Suppressor macrophage (primary cell): ENCODE measurements around the gene SOWAHA.
"Not testable (repeated sequence)": the region's sequence is repeated elsewhere in the genome, so short reads cannot be mapped to it uniquely, and the experiment has no call there.

ENCODE experiments used
- DNase-seq, 4 experiments: peaks; one replicate each; pipeline ENCODE4 v3.0.0-alpha.2; 2020 to 2022

The SOWAHA gene

GRCh38 chr5:132778129-132778528 is 35.0 kb upstream of the SOWAHA start:
- DNase-seq, result no peak

- no peak for DNase-seq
Observed at GRCh38 chr5:132778856-132779255, 34.2 kb upstream of the SOWAHA start.

DNA sequence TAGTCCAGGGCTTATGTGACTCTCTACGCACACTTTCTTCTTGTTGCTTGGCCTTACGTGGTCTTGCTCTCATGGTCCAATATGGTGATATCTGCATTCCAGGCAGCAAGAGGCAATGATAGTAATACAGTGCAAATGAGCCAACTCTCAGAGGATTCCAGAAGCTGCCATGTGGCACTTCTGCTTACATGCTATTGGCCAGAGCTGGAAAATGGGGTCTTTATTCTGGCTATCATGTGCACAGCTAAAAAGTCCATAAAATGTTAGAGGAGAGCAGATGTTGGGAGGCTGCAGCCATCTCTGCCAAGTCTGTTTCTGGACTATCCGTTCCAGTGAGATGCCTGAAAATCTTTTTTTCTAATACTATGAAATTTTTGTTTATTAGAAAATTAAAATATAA is 33.1 kb upstream of the SOWAHA start:
- no peak for DNase-seq

- DNase-seq, result no peak
Observed at GRCh38 chr5:132780577-132780976, 32.5 kb upstream of the SOWAHA start.

- no peak for DNase-seq
Observed at GRCh38 chr5:132781029-132781428, 32.1 kb upstream of the SOWAHA start.

- peak; percentile 67 to 81 (median 75) for DNase-seq
Observed at GRCh38 chr5:132782101-132782500, 31.0 kb upstream of the SOWAHA start.

DNA sequence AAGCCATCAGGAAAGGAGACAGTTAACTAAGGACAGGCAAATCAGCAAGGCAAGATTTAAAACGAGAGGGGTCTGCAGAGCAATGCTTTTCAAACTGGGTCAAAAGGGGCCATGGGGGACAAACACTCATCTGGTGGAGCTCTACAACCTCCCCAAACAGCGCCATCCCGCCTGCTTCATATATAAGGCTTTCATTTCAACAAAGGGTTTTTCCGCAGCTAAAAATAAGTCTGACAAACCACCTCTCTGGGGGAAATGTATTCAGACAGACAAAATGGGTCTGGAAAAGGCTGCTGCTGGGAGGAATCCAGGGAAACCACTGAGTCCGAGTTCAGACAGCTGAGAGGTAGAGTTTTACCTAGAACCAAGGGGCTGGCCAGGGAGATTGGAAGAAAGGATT is 27.7 kb upstream of the SOWAHA start:
- no peak for DNase-seq

DNA sequence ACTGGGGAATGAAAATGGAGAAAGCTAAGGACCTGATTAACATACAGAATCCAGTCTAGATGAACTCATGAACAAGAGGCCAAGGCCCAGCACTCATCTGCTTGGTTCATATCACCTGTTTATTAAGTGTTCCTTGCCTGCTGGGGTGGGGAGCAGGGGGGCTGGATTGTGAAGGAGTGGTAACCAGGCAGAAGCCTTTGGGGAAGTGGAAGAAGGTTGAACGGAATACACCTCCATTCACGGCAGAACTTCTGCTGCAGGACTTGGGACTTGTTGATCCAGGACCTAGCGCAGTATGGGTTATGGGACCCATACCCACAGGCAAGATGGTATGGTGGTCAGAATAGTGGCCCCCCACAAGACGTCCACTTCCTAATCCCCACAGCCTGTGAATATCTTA is 27.2 kb upstream of the SOWAHA start:
- no peak for DNase-seq

DNA sequence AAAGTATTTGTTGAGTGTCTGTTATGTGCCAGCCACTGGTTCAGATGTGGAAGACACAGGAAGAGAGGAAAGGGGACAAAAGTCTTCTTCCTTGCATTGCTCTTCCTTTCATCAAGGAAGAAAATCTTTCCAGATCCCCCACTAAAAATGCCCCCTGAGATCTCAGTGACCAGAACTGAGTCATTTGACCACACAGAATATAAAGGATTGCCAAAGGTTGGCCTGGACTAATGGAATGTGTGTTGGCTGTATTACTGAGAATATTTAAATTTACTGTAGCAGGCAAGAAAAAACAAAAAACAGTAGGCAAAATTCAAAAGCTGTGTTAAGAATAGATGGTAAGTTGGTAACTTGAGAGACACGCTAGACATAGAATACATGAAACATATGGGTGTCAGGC is 26.0 kb upstream of the SOWAHA start:
- no peak for DNase-seq

DNA sequence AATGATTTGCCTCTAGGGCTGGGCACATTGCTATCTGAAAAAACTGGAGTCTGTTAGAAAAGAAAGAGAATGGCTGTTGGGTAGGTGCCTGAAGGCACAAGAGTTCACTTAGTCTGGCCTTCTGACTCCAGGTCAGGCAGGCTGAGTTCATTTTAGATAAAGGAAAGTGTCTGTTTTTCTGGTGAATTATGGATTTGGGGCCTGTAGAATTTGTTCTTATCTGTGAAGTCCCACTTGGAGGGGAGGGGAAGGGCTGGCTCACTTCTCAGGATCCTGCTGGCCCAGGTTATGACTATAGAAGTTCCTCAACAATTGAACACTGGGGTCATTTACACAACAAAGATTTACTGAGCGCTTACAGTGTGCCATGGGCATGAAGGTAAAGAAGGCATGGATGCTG is 24.6 kb upstream of the SOWAHA start:
- no peak for DNase-seq

DNA sequence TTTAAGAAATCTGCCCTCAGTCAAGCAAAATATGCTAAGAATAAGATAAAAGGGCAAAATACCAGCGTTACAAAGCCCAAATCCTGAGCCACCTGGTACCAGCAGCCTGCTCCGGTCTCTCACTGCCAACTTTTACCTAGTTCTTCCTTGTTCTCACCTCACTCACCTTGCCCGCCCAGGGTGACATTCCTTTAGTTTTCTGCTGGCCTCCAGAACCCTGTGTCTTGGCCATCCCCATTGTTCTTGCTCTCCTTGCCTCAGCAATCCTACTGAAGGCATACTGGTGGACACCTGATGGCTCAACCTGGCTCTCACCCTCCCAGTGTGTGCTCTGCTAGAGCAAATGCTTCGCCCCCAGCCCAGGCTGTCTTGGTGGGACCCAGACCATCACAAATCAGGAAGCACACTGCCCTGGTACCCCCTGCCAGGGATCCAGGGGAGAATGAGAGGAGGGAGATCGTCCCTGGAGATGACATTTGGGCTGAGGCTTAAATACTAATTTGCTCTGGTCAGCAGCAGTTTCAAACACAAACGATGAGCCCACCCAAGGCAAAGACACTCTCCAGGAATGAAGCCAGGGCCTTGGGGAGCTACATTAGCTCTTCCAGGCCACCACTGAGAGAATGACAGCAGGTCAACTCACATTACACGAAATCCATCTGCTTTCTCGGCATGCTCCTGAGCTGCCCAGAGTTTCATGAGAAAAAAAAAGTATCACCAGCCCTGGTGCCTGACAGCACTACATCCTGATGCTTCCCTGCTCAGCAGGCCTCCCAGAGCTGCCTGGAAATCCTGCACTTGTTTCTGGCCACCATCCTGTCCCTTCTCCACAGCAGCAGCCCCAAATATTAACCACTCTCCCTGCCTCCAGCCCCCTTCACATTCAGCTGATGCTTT is 23.9 kb upstream of the SOWAHA start:
- no peak for DNase-seq

DNA sequence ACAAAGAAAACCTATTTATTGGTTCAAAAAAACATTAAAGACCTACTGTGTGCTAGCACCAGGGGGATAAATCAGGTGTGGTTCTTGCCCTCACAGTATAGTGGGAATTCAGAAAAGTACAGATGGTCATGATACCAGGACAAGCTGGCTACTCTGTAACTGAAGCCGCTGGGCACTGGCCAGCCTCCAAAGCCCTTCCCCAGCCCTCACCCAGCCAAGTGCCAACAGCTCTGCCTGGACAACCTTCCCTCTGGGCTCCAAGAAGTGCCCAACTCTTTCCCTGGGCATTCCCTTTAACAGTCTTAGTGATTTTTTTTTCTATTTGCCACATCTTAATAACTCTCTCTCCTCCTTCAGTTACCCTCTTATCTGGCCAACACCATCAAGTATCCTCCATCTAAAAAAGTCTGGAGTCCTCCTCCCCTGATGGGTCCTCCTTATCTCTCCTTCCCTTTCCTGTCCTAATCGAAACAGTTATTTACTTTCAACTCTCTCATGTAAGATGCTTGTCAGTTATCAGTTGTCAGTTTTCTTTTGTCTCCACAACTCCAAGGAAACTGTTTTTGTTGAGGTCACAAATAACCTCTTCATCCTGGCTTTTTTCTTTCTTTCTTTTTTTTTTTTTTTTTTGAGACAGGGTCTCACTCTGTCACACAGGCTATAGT is 22.8 kb upstream of the SOWAHA start:
- no peak for DNase-seq

DNA sequence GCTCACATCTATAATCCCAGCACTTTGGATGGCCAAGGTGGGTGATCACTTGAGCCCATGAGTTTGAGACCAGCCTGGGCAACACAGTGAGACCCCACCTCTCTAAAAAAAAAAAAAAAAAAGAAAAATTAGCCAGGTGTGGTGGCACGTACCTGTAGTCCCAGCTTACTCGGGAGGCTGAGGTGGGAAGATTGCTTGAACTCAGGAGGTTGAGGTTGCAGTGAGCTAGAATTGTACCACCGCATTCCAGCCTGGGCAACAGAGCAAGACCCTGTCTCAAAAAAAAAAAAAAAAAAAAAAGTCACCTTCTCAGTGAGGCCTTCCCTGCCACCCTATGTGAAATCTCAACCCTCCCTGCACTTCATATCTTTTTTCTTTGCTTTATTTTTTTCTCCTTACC is 22.1 kb upstream of the SOWAHA start:
- DNase-seq, result no peak

GRCh38 chr5:132797651-132798050 is 15.5 kb upstream of the SOWAHA start:
- no peak for DNase-seq

- DNase-seq, result no peak
Observed at GRCh38 chr5:132799392-132799791, 13.7 kb upstream of the SOWAHA start.

- DNase-seq, result no peak
Observed at GRCh38 chr5:132800545-132800944, 12.6 kb upstream of the SOWAHA start.

GRCh38 chr5:132802044-132802684 is 10.9 kb upstream of the SOWAHA start:
- no peak for DNase-seq

DNA sequence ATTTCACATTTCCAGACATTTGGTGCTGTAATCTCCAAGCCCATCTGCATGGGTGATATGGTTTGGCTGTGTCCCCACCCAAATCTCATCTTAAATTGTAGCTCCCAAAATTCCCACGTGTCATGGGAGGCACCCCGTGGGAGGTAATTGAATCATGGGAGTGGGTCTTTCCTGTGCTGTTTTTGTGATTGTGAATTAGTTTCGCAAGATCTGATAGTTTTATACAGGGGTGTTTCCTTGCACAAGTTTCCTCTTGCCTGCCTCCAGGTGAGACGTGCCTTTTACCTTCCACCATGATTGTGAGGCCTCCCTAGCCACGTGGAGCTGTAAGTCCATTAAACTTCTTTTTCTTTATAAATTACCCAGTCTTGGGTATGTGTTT is 10.4 kb upstream of the SOWAHA start:
- not testable (repeated sequence) for DNase-seq

GRCh38 chr5:132804219-132804618 is 8.9 kb upstream of the SOWAHA start:
- DNase-seq, result not testable (repeated sequence)

DNA sequence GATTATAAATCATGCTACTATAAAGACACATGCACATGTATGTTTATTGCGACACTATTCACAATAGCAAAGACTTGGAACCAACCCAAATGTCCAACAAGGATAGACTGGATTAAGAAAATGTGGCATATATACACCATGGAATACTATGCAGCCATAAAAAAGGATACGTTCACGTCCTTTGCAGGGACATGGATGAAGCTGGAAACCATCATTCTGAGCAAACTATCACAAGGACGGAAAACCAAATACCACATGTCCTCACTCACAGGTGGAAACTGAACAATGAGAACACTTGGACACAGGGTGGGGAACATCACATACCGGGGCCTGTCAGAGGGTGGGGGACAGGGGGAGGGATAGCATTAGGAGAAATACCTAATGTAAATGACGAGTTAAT is 7.2 kb upstream of the SOWAHA start:
- not testable (repeated sequence) for DNase-seq

GRCh38 chr5:132806804-132807162 is 6.3 kb upstream of the SOWAHA start:
- not testable (repeated sequence) for DNase-seq

DNA sequence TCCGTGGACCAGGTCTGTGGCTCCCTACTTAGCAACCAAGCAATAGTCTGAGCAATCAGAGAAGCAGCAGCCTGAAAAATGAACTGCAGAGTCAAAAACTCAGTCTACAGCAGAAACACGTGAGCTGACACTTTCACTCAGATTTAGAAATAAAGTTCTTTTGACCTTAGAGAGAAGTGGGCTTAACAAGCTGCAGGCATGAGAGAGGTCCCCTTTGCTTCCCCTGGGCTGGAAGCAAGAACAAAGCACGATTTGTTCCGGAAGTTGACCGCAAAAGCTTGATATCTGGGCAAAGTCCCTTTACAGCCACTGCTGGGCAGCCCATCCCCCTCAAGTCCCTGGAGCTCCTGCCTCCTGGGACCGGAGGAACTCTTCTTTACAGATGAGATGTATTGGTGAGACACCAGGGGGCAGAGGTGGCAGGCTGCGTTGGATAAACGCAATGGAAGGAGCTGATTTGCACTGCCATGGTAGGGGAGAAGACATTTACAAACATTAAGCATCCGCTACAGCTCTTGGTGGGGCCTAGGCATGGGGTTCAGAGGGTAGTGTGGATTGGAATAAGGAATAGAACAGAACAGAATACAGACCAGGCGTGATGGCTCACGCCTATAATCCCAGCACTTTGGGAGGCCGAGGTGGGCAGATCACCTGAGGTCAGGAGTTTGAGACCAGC is 5.8 kb upstream of the SOWAHA start:
- DNase-seq, result no peak

DNA sequence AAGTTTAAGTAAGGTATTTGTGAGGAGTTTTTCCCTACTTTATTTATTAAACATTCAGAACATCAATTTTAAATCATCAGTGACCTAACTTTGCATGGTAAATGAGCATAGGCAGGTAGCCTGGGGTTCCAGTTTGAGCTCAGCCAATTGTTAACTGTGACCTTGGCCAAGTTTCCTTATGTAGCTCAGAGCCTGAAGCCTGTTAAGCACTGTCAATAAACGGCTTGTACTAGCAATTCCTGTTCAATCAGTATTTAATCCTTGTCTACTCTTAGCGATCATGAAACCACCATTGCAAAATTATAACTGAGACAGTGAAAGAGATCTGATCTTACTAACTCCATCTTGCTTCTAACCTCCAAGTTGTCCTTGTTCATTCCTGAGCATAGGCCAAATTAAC is 4.7 kb upstream of the SOWAHA start:
- DNase-seq, result no peak
